NCI-H1417 treated with DMSO at 0.1 percent for 48 hours (cell line): ENCODE data around the gene RNF44.
"Not testable (repeated sequence)": the region's sequence is repeated elsewhere in the genome, so short reads cannot be mapped to it uniquely, and the experiment has no call there.

Source experiments
- DNase-seq: peaks from one replicate; lab custom pipeline; 2025; lab: John Stamatoyannopoulos, UW

The RNF44 gene

GRCh38 chr5:176552332-176552869, 15.2 kb upstream of the RNF44 start:
- DNase-seq = no peak

GRCh38 chr5:176550937-176551336, 13.7 kb upstream of the RNF44 start:
- DNase-seq = not testable (repeated sequence)

- DNase-seq = no peak
Observed at GRCh38 chr5:176550275-176550831, 13.2 kb upstream of the RNF44 start.

- no peak for DNase-seq
Observed at GRCh38 chr5:176549871-176550270, 12.7 kb upstream of the RNF44 start.

GRCh38 chr5:176548967-176549444, 11.8 kb upstream of the RNF44 start, which contains the start of gene CDHR2:
TSS of gene CDHR2 (plus strand) at chr5:176549342. CDS start at chr5:176565353, 16,011 bp downstream.
- DNase-seq = no peak

- DNase-seq = no peak
Observed at GRCh38 chr5:176547802-176548201, 10.6 kb upstream of the RNF44 start.

- DNase-seq = no peak
Observed at GRCh38 chr5:176545737-176546509, 8.7 kb upstream of the RNF44 start.

GRCh38 chr5:176545388-176545736, 8.2 kb upstream of the RNF44 start:
- no peak for DNase-seq

GRCh38 chr5:176543428-176544182, 6.4 kb upstream of the RNF44 start:
- no peak for DNase-seq

- no peak for DNase-seq
Observed at GRCh38 chr5:176542596-176543427, 5.6 kb upstream of the RNF44 start.

- DNase-seq = no peak
Observed at GRCh38 chr5:176542135-176542595, 5.0 kb upstream of the RNF44 start.

- DNase-seq = no peak
Observed at GRCh38 chr5:176541338-176542134, 4.3 kb upstream of the RNF44 start.

GRCh38 chr5:176540956-176541337, 3.7 kb upstream of the RNF44 start:
- DNase-seq = no peak

- no peak for DNase-seq
Observed at GRCh38 chr5:176540476-176540899, 3.3 kb upstream of the RNF44 start.

GRCh38 chr5:176538989-176539384, 1.8 kb upstream of the RNF44 start:
- no peak for DNase-seq

GRCh38 chr5:176538230-176538988, 1.2 kb upstream of the RNF44 start:
- no peak for DNase-seq

GRCh38 chr5:176537554-176538229, 490 bp upstream of the RNF44 start:
- DNase-seq = peak; percentile 68

- no peak for DNase-seq
Observed at GRCh38 chr5:176536132-176536901, 885 bp downstream of the RNF44 start.
